Hematopoietic multipotent progenitor cell treated with erythropoietin and hydrocortisone succinate and interleukin-3 and kit ligand, for 17 days (in vitro differentiated cells): ENCODE measurements around the gene TGOLN2.

ENCODE experiments used
- DNase-seq: peaks from one replicate; pipeline ENCODE4 v3.0.0-alpha.2; 2015; ENCODE audit warnings: low spot score

The TGOLN2 gene

DNA sequence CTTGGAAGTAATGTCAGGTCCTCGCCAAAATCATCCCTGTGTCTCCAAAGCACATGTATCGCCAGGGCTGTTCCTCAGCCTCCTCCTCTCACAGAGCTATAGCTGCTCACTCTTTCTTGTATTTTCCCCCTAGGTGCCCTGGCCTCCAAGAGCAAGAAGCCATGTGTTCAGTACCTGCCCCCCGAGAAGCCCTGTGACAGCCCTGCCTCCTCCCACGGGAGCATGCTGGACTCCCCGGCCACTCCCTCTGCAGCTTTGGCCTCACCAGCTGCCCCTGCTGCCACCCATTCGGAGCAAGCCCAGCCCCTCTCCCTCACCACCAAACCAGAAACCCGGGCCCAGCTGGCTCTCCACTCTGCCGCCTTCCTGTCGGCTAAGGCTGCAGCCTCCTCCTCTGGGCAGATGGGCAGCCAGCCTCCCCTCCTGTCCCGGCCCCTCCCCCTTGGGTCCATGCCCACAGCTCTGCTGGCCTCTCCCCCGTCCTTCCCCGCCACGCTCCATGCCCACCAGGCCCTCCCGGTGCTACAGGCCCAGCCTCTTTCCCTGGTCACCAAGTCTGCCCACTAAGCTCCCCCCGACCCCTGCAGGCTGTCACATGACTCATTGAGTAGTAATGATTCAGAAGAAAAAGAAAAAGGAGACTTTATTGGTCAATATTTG is 18.8 kb downstream of the TGOLN2 start:
- no peak for DNase-seq

DNA sequence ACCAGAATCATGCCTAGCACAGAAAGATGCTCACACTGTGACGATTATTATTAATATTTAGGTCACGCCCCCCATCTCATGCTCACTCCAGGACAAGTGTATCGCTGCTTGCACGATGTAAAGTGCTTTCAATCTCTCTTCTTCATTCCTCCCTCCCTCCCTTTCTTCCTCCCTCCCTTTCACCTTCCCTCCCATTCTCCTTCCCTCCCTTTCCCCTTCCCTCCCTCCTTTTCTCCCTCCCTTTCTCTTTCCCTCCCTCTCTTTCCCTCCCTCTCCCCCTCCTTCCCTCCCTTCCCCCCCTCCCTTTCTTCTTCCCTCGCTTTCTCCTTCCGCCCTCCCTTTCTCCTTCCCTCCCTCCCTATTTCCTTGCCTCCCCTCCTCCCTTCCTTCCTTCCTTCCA is 19.6 kb downstream of the TGOLN2 start:
- no peak for DNase-seq

GRCh38 chr2:85307527-85307897 is 20.3 kb downstream of the TGOLN2 start:
- DNase-seq = no peak

- DNase-seq = no peak
Measured at GRCh38 chr2:85303780-85304531, 23.8 kb downstream of the TGOLN2 start.

DNA sequence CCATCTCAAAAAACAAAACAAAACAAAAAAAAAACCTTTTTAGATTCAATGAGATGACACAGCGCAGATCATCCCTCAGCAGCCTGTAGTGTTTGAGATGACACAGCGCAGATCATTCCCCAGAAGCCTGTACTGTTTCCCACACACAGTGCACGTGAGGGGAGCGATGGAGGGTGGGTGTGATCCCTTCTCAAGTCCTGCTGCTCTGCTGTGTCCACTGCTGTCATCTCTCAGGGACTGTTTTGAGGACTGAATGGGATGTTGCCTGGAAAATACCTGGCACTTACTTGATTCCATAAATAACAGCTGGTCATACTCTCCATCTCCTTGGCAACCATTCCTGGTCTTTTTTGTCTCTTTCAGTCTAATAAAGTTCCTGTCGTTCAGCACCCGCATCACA is 25.7 kb downstream of the TGOLN2 start:
- no peak for DNase-seq

- peak; percentile 18 for DNase-seq
Measured at GRCh38 chr2:85291425-85292023, 36.3 kb downstream of the TGOLN2 start.

- no peak for DNase-seq
Measured at GRCh38 chr2:85288244-85288725, 39.5 kb downstream of the TGOLN2 start.

GRCh38 chr2:85287721-85288120 is 40.1 kb downstream of the TGOLN2 start:
- DNase-seq = no peak

- DNase-seq = no peak
Measured at GRCh38 chr2:85286918-85287317, 40.9 kb downstream of the TGOLN2 start.

- DNase-seq = no peak
Measured at GRCh38 chr2:85283641-85284040, 44.1 kb downstream of the TGOLN2 start.

DNA sequence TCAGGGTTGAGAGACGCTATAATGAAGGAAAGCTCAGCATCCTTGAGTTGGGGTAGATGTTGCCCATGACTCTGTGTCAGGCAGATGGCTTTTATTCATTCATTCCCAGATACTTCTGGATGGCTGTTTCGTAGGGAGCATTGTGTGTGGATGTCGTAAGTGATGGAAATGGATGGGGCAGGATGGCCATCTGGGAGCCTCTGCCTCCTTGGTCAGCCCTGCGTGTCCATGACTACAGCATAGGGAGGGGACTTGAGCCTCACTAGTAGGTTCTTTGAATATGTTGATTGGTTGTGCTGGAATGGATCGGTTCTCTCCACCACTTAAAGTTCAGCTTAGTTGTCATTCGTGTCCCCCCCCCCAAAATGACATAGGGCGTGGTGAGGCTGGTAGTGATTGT is 44.9 kb downstream of the TGOLN2 start:
- DNase-seq = no peak

GRCh38 chr2:85281553-85281952 is 46.2 kb downstream of the TGOLN2 start:
- no peak for DNase-seq

GRCh38 chr2:85278361-85278760 is 49.4 kb downstream of the TGOLN2 start:
- DNase-seq = no peak

GRCh38 chr2:85277416-85278158 is 50.2 kb downstream of the TGOLN2 start:
- no peak for DNase-seq

DNA sequence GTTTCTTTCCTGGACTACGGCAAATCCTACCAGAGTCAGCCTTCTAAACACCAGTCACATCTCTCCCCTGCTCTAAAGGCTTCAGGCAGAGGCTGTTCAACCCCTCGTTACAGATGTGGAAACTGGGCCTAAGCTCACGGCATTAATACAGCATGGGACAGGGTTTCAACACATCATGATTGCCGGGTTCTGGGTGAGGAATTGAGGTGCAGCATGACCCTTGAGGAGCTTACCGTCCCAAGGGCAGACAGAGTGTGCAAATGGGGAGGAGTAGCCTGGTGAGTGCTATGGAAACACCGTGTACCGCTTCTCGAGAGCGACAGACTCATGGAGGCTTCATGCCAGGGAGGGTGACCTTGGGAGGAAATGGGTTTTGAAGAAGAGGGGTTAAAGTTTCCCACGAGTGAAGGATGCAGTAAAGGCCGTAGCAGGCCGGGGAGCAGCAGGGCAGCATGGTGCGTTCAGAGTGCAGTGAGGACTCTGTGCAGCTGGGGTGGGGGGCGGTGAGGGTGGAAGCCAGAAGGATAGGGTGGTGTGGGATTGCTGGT is 51.1 kb downstream of the TGOLN2 start:
- DNase-seq = no peak

- no peak for DNase-seq
Measured at GRCh38 chr2:85275984-85276540, 51.7 kb downstream of the TGOLN2 start.

- no peak for DNase-seq
Measured at GRCh38 chr2:85273738-85274731, 53.8 kb downstream of the TGOLN2 start.

- no peak for DNase-seq
Measured at GRCh38 chr2:85272357-85272756, 55.4 kb downstream of the TGOLN2 start.

DNA sequence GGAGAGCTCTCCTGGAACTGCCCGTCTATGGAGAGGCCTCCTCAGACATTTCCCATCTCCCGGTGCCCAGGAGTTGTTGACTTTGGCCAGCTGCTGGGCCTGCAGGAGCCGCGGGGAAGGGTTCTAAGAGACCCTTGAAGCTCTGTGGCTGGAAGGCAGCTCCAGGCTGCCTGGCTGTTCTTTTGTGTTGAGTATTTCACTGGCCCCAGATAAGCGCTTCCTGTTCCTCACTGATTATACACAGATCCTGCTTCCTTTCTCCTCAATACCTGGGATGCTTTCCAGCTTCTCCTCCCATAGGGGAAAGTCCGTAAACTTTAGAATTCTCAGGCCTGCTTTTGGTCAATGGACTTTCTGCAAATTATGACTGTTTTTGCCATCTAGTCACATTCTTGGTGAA is 57.8 kb downstream of the TGOLN2 start:
- DNase-seq = no peak
